ENCODE measurements around the gene ASTL.

Gene ASTL

DNA sequence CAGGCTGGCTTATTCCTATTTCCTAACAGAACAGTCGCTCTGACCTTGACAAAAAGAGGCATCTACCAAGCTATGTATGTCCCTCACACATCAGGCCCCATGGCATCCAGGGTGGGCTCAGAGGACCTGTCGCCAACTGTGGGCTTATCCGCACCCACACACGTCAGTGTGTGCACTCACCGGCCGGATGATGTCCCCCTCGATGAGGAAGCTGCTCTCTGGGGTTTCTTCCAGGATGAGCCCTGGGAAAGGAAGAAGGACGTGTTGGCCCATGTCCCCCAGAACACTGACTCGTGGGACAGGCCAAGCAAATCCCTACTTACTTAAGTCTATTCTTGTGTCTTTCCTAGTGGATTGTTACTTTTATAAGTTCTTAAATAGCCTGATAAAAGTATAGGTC lies 3.1 kb downstream of the ASTL start:
- H3K27ac Mint-ChIP-seq: no peak overlapping the region
- no peak overlapping the region for H3K4me3 Mint-ChIP-seq
- TF ChIP-seq, protein P1, sequence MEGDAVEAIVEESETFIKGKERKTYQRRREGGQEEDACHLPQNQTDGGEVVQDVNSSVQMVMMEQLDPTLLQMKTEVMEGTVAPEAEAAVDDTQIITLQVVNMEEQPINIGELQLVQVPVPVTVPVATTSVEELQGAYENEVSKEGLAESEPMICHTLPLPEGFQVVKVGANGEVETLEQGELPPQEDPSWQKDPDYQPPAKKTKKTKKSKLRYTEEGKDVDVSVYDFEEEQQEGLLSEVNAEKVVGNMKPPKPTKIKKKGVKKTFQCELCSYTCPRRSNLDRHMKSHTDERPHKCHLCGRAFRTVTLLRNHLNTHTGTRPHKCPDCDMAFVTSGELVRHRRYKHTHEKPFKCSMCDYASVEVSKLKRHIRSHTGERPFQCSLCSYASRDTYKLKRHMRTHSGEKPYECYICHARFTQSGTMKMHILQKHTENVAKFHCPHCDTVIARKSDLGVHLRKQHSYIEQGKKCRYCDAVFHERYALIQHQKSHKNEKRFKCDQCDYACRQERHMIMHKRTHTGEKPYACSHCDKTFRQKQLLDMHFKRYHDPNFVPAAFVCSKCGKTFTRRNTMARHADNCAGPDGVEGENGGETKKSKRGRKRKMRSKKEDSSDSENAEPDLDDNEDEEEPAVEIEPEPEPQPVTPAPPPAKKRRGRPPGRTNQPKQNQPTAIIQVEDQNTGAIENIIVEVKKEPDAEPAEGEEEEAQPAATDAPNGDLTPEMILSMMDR (IDR thresholded peaks at IDR 0.05): no peak
- no peaks in the 10 kb centered on the region for H3K9me3 Mint-ChIP-seq
- no peaks in the 10 kb centered on the region for H3K4me1 Mint-ChIP-seq
- H3K27me3 Mint-ChIP-seq (ENCODE audit: low read depth, poor library complexity): peaks cover 49% of the 10 kb centered on the region
- H3K36me3 Mint-ChIP-seq (ENCODE audit: low read depth): no peaks in the 10 kb centered on the region
- DNase-seq: no peak

DNA sequence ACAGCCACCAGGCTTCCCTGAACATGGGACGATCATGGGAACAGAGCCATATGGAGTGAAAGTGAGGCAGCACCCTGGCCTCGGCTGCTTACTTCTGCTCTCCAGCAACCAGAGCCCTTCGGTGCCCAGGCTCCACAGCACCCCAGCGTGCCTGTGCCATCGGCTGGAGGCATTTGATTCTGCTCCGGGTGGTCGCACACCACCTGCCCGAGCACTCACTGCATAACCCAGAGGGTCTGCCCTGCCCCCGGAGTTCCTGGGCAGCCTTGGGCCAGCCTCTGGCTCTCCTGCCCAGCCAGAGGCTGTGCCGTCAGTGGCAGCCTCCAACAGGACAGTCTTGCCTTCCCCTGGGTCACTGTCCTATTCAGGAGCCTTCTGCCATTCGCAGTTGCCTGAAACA lies 3.9 kb downstream of the ASTL start:
- H3K4me3 Mint-ChIP-seq: no peak overlapping the region
- TF ChIP-seq, protein P1 (IDR thresholded peaks at IDR 0.05): no peak
- no peaks in the 10 kb centered on the region for H3K4me1 Mint-ChIP-seq
- DNase-seq: no peak
- no peaks in the 10 kb centered on the region for H3K36me3 Mint-ChIP-seq (ENCODE audit: low read depth)
- H3K9me3 Mint-ChIP-seq: no peaks in the 10 kb centered on the region
- no peak overlapping the region for H3K27ac Mint-ChIP-seq
- peaks cover 56% of the 10 kb centered on the region for H3K27me3 Mint-ChIP-seq (ENCODE audit: low read depth, poor library complexity)

DNA sequence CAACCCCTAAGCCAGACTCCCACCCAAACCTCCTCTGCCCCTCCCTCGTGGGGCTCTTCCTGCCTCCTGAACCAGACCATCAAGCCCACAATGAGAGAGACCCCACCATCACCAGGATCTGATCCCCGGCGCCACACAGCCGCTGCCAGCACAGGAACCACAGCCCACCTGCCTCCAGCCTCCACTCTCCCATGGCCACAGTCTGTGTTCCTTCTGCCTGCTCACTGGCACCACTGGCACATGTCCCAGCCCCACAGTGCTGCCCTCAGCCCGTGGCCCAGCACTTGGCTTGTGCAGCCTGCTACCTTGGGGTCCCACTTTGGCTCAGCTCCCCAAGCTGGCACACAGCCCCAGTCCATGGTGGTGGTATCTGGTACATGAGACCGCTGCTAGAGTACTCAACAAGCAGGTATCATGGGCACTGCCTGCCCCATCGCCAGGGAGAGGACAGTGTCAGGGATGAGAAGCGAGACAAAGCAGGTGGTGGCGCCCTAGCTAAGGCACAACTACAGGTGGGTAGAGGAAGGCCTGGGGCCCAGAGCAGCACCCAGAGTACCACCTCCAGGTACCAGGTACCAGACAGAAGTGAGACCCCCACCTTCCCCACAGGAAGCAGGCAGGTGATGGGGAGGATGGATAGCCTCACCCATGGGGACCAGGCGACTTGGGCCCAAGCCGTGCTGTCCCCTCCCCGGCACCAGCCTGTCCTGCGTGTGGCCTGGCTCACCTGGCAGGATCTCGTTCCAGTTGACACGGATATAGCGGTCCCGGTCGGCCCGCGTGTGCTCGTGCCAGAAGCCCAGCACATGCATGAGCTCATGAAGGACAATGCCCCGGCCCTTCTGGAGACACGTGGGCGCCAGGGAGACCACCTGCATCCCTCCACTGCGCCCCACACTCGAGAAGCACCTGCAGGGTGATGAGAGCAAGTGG lies 6.2 kb downstream of the ASTL start:
- Mint-ChIP-seq H3K4me1 (no peaks in the 10 kb centered on the region), H3K9me3 (no peaks in the 10 kb centered on the region), H3K27me3 (ENCODE audit: low read depth, poor library complexity) (peaks cover 59% of the 10 kb centered on the region), H3K36me3 (ENCODE audit: low read depth) (no peaks in the 10 kb centered on the region), H3K27ac (no peak overlapping the region), H3K4me3 (no peak overlapping the region)
- DNase-seq: no peak
- TF ChIP-seq, protein P1 (IDR thresholded peaks at IDR 0.05): no peak

DNA sequence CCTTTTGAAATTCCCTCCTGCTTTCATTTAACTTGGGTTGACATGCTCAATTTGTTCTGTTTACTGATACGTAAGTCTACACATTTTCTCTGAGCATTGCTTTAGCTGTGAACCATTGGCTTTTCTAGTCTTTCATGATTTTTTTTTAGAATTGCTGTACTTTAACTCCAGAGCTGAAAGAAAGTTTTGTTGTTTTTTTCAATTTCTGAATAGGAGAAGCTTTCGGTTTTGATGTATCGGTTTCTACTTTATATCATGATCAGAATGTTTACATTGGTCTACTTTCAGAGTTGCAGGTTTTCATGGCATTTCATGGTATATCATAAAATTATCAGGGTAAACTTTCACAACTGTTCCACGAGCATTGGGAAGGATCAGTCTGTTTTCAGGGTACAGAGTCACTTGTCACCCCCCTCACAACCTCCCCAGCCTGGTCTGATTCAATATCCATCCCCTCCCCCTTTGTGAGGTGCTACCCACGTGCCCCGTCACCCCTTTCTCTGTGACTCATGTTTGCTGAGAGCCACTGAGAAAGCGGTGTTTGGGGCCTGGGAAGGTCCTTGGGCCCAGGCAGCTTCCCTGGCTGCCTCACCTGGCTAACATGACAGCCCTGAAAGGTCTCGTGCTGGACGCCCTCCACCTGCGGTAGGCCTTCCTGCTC lies 7.0 kb downstream of the ASTL start:
- no peak for DNase-seq
- H3K4me1 Mint-ChIP-seq: no peaks in the 10 kb centered on the region
- H3K9me3 Mint-ChIP-seq: no peaks in the 10 kb centered on the region
- H3K4me3 Mint-ChIP-seq: no peak overlapping the region
- TF ChIP-seq, protein P1 (IDR thresholded peaks at IDR 0.05): no peak
- H3K27ac Mint-ChIP-seq: no peak overlapping the region
- H3K36me3 Mint-ChIP-seq (ENCODE audit: low read depth): no peaks in the 10 kb centered on the region
- peaks cover 61% of the 10 kb centered on the region for H3K27me3 Mint-ChIP-seq (ENCODE audit: low read depth, poor library complexity)

DNA sequence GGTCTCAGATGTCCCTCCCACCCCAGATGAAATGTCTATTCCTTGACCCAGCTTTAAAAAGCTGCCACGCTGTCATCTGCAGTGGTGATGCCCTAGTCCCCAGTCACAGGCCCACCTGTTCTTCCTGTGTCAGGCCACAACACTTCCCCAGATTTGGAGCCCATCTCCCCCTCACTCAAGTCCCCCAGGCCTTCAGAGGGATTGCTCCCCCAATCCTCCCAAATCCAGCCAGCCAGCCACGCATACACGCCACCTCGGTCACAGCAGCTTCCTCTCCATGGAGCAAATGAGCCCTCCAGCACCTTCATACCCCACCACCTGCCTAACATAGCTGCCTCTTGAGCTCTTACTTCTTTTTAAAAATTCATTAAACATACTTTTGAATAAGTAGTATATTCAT lies 7.8 kb downstream of the ASTL start:
- no peak for DNase-seq
- no peaks in the 10 kb centered on the region for H3K4me1 Mint-ChIP-seq
- H3K36me3 Mint-ChIP-seq (ENCODE audit: low read depth): no peaks in the 10 kb centered on the region
- H3K9me3 Mint-ChIP-seq: no peaks in the 10 kb centered on the region
- no peak overlapping the region for H3K4me3 Mint-ChIP-seq
- TF ChIP-seq, protein P1 (IDR thresholded peaks at IDR 0.05): no peak
- H3K27ac Mint-ChIP-seq: no peak overlapping the region
- peaks cover 67% of the 10 kb centered on the region for H3K27me3 Mint-ChIP-seq (ENCODE audit: low read depth, poor library complexity)

Data from nephron progenitor cell (in vitro differentiated cells).